Fibroblast of mammary gland (primary cell): ENCODE results near the gene C14orf119.

ENCODE experiments used
- DNase-seq: peaks from one replicate; pipeline ENCODE4 v3.0.0-alpha.2; 2010; ENCODE audit warnings: low read depth
- H3K4me3 ChIP-seq: 2 replicates; pipeline ENCODE4 v1.5.1; 2011; ENCODE audit warnings: low read depth, mild to moderate bottlenecking, low read length, moderate library complexity; ENCODE audit not compliant: control insufficient read depth
- CTCF ChIP-seq: conservative IDR thresholded peaks from 2 replicates; pipeline ENCODE4 v1.5.1; 2011; ENCODE audit warnings: low read depth, low read length, inconsistent platforms; ENCODE audit not compliant: control insufficient read depth, insufficient read depth

The C14orf119 gene

GRCh38 chr14:23056145-23056955, 39.0 kb upstream of the C14orf119 start:
- peak; percentile 77 for TF ChIP-seq CTCF
- H3K4me3 ChIP-seq: peak overlapping the region; percentile 44
- peak; percentile 62 for DNase-seq

- peak within 1 kb of the TSS; percentile 50 for H3K4me3 ChIP-seq
- peak; percentile 50 for DNase-seq
- no peak for TF ChIP-seq CTCF
Observed at GRCh38 chr14:23056956-23057756, 38.1 kb upstream of the C14orf119 start, which contains the start of gene CDH24. Gene CDH24, minus strand, starts transcription at chr14:23057520. Its CDS starts 1,787 bp downstream, at chr14:23055733.

- H3K4me3 ChIP-seq: peak overlapping the region; percentile 50
- DNase-seq: peak; percentile 81
- peak; percentile 84 for TF ChIP-seq CTCF
Observed at GRCh38 chr14:23057757-23058653, 37.3 kb upstream of the C14orf119 start.

GRCh38 chr14:23058654-23059504, 36.4 kb upstream of the C14orf119 start:
- TF ChIP-seq CTCF: no peak
- DNase-seq: no peak
- no peak overlapping the region for H3K4me3 ChIP-seq

GRCh38 chr14:23060536-23061260, 34.6 kb upstream of the C14orf119 start:
- no peak overlapping the region for H3K4me3 ChIP-seq
- TF ChIP-seq CTCF: no peak
- no peak for DNase-seq
